ENCODE results near the gene DLST. TPM values are rescaled to one million over a fixed set of nuclear protein-coding genes. Genes with fewer than 3 reads are reported as not detected.

The DLST gene
- total RNA-seq, 1 experiment from 2014 or later, result 145 TPM

GRCh38 chr14:74855945-74856344 is 25.8 kb upstream of the DLST start:
- no peak overlapping the region for H3K27ac ChIP-seq (ENCODE audit: low read depth, low read length, poor library complexity, severe bottlenecking)
- no peaks in the 10 kb centered on the region for H3K9me3 ChIP-seq (ENCODE audit: low read depth, low read length, poor library complexity, severe bottlenecking)
- no TSS peak for BruUV-seq (replicated peaks)
- no peak overlapping the region for H3K4me3 ChIP-seq (ENCODE audit: low read depth, low read length, poor library complexity, severe bottlenecking)
- no peaks in the 10 kb centered on the region for H3K27me3 ChIP-seq (replicated peaks; ENCODE audit: insufficient read depth, low read depth, low read length, poor library complexity)
- CTCF ChIA-PET, result interaction anchor here (0.6 to 1.4 kb wide), 2 partner anchors 55 to 247 kb away, joined by 4 to 6 read pairs; no protein-coding TSS in a partner anchor
- intact Hi-C loops (cut with micrococcal nuclease; ENCODE audit: unreplicated experiment), result no loop called here
- TF ChIP-seq EZH2 (IDR thresholded peaks at IDR 0.05; ENCODE audit: borderline replicate concordance, low read depth, low read length, poor library complexity, severe bottlenecking) (no peak), CTCF (conservative IDR thresholded peaks at IDR 0.05; ENCODE audit: low read depth, low read length) (no peak)
- POLR2A ChIA-PET (ENCODE audit: low non-redundant PET), result no interaction called here
- no peaks in the 10 kb centered on the region for H3K4me1 ChIP-seq (ENCODE audit: insufficient read depth, low read length, poor library complexity, severe bottlenecking)
- no peaks in the 10 kb centered on the region for H3K36me3 ChIP-seq (ENCODE audit: insufficient read depth, low read length, poor library complexity, severe bottlenecking)
- DNase-seq (ENCODE audit: low spot score), result no peak

GRCh38 chr14:74856366-74856765 is 25.4 kb upstream of the DLST start:
- ChIA-PET CTCF (interaction anchor here (0.6 kb wide), 1 partner anchor 54 kb away, joined by 6 read pairs; no protein-coding TSS in a partner anchor), POLR2A (ENCODE audit: low non-redundant PET) (no interaction called here)
- H3K36me3 ChIP-seq (ENCODE audit: insufficient read depth, low read length, poor library complexity, severe bottlenecking), result no peaks in the 10 kb centered on the region
- H3K4me1 ChIP-seq (ENCODE audit: insufficient read depth, low read length, poor library complexity, severe bottlenecking), result peaks cover 4% of the 10 kb centered on the region
- no peak for TF ChIP-seq CTCF (conservative IDR thresholded peaks at IDR 0.05; ENCODE audit: low read depth, low read length)
- TF ChIP-seq EZH2 (IDR thresholded peaks at IDR 0.05; ENCODE audit: borderline replicate concordance, low read depth, low read length, poor library complexity, severe bottlenecking), result no peak
- BruUV-seq (replicated peaks), result no TSS peak
- H3K27ac ChIP-seq (ENCODE audit: low read depth, low read length, poor library complexity, severe bottlenecking), result no peak overlapping the region
- intact Hi-C loops (cut with micrococcal nuclease; ENCODE audit: unreplicated experiment), result no loop called here
- DNase-seq (ENCODE audit: low spot score), result no peak
- H3K27me3 ChIP-seq (replicated peaks; ENCODE audit: insufficient read depth, low read depth, low read length, poor library complexity), result no peaks in the 10 kb centered on the region
- no peaks in the 10 kb centered on the region for H3K9me3 ChIP-seq (ENCODE audit: low read depth, low read length, poor library complexity, severe bottlenecking)
- H3K4me3 ChIP-seq (ENCODE audit: low read depth, low read length, poor library complexity, severe bottlenecking), result no peak overlapping the region

- BruUV-seq (replicated peaks), result no TSS peak
- H3K27me3 ChIP-seq (replicated peaks; ENCODE audit: insufficient read depth, low read depth, low read length, poor library complexity), result no peaks in the 10 kb centered on the region
- no peak for DNase-seq (ENCODE audit: low spot score)
- no peaks in the 10 kb centered on the region for H3K9me3 ChIP-seq (ENCODE audit: low read depth, low read length, poor library complexity, severe bottlenecking)
- ChIA-PET CTCF (no interaction called here), POLR2A (ENCODE audit: low non-redundant PET) (no interaction called here)
- intact Hi-C loops (cut with micrococcal nuclease; ENCODE audit: unreplicated experiment), result no loop called here
- H3K4me1 ChIP-seq (ENCODE audit: insufficient read depth, low read length, poor library complexity, severe bottlenecking), result peaks cover 4% of the 10 kb centered on the region
- no peak overlapping the region for H3K27ac ChIP-seq (ENCODE audit: low read depth, low read length, poor library complexity, severe bottlenecking)
- TF ChIP-seq CTCF (conservative IDR thresholded peaks at IDR 0.05; ENCODE audit: low read depth, low read length), result no peak
- TF ChIP-seq EZH2 (IDR thresholded peaks at IDR 0.05; ENCODE audit: borderline replicate concordance, low read depth, low read length, poor library complexity, severe bottlenecking), result no peak
- H3K36me3 ChIP-seq (ENCODE audit: insufficient read depth, low read length, poor library complexity, severe bottlenecking), result no peaks in the 10 kb centered on the region
- H3K4me3 ChIP-seq (ENCODE audit: low read depth, low read length, poor library complexity, severe bottlenecking), result no peak overlapping the region
These were observed 23.7 kb upstream of the DLST start for GRCh38 chr14:74858022-74858421.

Data from A673 (cell line).